Osteocyte (in vitro differentiated cells): ENCODE data around the gene TMEM123. TPM values are rescaled to one million over a fixed set of nuclear protein-coding genes. Genes with fewer than 3 reads are reported as not detected.

Experiments
- DNase-seq: peaks from one replicate; pipeline ENCODE4 v3.0.0; 2021; ENCODE audit warnings: mixed read lengths; ENCODE audit not compliant: unreplicated experiment; ENCODE audit errors: extremely low spot score
- H3K27ac Mint-ChIP-seq: one replicate; pipeline ENCODE4 v1.8.0; 2021; ENCODE audit warnings: mild to moderate bottlenecking, mixed read lengths; ENCODE audit not compliant: unreplicated experiment
- H3K27me3 Mint-ChIP-seq: one replicate; pipeline ENCODE4 v1.8.0; 2021; ENCODE audit warnings: mixed read lengths; ENCODE audit not compliant: unreplicated experiment
- H3K36me3 Mint-ChIP-seq: one replicate; pipeline ENCODE4 v1.8.0; 2021; ENCODE audit warnings: mixed read lengths; ENCODE audit not compliant: unreplicated experiment
- H3K4me1 Mint-ChIP-seq: one replicate; pipeline ENCODE4 v1.8.0; 2021; ENCODE audit warnings: mixed read lengths; ENCODE audit not compliant: unreplicated experiment
- H3K4me3 Mint-ChIP-seq: one replicate; pipeline ENCODE4 v1.8.0; 2021; ENCODE audit warnings: mild to moderate bottlenecking, moderate library complexity, mixed read lengths; ENCODE audit not compliant: unreplicated experiment
- H3K9me3 Mint-ChIP-seq: one replicate; pipeline ENCODE4 v1.8.0; 2021; ENCODE audit warnings: mixed read lengths; ENCODE audit not compliant: unreplicated experiment
- total RNA-seq: library from RNA; stranded (reverse); gene quantifications from 2 replicates; pipeline ENCODE4 v1.2.1, GENCODE V29; 2021
- TF ChIP-seq, protein P1 (sequence below): fragments of 200-600 bp; sonication (generic); IDR thresholded peaks from 2 replicates; pipeline ENCODE4 v1.5.0; 2021; ENCODE audit warnings: antibody characterized with exemption, mild to moderate bottlenecking, moderate library complexity

TMEM123 gene
- total RNA-seq, 1 donor from 2014 or later, result 250 TPM

DNA sequence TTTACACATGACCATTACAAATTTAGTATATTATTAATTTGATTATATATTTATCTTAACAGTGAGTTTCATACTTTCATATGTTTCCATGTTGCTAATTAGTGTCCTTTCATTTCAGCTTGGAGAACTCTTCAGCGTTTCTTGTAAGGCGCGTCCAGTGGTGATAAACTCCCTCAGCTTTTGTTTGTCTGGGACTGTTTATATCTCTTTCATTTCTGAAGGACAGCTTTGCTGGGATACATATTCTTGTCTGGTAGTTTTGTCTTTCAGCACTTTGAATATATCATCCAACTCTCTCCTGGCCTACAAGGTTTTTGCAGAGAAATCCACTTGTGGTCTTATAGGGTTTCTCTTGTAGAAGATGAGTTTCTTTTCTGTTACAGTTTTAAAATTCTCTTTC is 93.2 kb downstream of the TMEM123 start:
- no peak overlapping the region for H3K27ac Mint-ChIP-seq
- H3K4me3 Mint-ChIP-seq, result no peak overlapping the region
- no peak for DNase-seq
- no peaks in the 10 kb centered on the region for H3K9me3 Mint-ChIP-seq
- peaks cover 19% of the 10 kb centered on the region for H3K4me1 Mint-ChIP-seq
- peaks cover 52% of the 10 kb centered on the region for H3K36me3 Mint-ChIP-seq
- no peaks in the 10 kb centered on the region for H3K27me3 Mint-ChIP-seq
- TF ChIP-seq, protein P1, sequence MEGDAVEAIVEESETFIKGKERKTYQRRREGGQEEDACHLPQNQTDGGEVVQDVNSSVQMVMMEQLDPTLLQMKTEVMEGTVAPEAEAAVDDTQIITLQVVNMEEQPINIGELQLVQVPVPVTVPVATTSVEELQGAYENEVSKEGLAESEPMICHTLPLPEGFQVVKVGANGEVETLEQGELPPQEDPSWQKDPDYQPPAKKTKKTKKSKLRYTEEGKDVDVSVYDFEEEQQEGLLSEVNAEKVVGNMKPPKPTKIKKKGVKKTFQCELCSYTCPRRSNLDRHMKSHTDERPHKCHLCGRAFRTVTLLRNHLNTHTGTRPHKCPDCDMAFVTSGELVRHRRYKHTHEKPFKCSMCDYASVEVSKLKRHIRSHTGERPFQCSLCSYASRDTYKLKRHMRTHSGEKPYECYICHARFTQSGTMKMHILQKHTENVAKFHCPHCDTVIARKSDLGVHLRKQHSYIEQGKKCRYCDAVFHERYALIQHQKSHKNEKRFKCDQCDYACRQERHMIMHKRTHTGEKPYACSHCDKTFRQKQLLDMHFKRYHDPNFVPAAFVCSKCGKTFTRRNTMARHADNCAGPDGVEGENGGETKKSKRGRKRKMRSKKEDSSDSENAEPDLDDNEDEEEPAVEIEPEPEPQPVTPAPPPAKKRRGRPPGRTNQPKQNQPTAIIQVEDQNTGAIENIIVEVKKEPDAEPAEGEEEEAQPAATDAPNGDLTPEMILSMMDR, result no peak

DNA sequence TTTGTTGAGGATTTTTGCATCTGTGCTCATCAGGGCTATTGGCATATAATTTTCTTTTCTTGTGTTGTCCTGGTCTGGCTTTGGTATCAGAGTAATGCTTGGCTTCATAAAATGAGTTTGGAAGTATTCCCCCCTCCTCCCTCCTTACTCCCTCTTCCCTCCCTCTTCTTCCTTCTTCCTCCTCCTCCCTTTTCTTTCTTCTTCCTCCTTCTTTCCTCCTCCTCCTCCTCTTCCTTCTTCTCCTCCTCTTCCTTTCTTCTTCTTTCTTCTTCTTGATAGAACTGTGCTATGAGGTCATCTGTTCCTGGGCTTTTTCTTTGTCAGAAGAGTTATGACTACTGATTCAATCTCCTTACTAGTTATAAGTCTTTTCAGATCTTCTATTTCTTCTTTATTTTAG is 95.4 kb downstream of the TMEM123 start:
- no peaks in the 10 kb centered on the region for H3K9me3 Mint-ChIP-seq
- no peak for DNase-seq
- H3K27me3 Mint-ChIP-seq, result no peaks in the 10 kb centered on the region
- H3K27ac Mint-ChIP-seq, result peak overlapping the region; percentile 2
- no peak overlapping the region for H3K4me3 Mint-ChIP-seq
- TF ChIP-seq, protein P1, result no peak
- peaks cover 58% of the 10 kb centered on the region for H3K36me3 Mint-ChIP-seq
- peaks cover 19% of the 10 kb centered on the region for H3K4me1 Mint-ChIP-seq

DNA sequence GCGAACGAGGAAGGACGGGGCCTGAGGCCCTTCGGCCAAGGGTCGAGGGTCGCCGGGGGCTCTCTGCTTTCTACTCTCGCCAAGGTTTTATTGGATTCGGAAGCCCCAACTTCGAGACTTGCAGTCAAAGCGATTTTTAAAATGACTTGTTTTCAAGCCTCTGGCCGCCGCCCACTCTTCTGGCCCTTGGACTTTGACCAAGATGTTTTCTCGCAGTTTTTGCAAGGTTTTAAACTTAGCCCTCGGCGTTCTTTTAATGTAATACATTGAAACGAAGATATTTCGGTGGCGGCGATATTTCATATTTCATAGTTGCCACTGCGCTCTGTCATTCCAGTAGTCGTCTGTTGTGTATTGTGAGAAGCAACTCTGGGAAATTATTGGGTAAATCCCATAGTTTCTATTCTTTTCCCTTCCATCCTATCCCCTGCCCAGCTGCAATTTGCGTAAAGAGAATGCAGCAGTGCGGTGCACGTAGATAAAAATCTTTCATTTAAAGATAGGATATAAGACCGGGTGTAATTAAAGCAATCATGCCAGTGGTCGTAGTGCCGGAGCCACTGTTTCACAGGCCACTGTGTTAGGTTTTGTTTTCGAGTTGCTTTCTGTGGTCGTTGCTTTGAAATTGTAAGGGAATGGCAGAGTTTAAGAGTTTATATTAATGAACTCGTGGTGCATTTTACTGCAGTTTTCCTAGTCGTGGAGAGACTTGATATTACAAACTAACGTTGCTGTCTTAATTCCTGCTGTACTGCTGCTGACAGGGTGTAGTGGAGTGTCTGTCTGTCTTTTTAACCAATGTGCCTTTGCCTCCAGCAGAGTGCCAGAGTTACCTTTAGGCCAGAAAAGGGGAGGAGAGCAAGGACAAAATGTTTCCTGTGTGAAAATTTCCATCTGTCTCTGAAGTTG is 104.8 kb downstream of the TMEM123 start:
- no peak for DNase-seq
- peak overlapping the region; percentile 100 for H3K27ac Mint-ChIP-seq
- H3K27me3 Mint-ChIP-seq, result no peaks in the 10 kb centered on the region
- TF ChIP-seq, protein P1, result no peak
- H3K4me3 Mint-ChIP-seq, result peak overlapping the region; percentile 96
- H3K36me3 Mint-ChIP-seq, result peaks cover 7% of the 10 kb centered on the region
- no peaks in the 10 kb centered on the region for H3K9me3 Mint-ChIP-seq
- H3K4me1 Mint-ChIP-seq, result peaks cover 43% of the 10 kb centered on the region

DNA sequence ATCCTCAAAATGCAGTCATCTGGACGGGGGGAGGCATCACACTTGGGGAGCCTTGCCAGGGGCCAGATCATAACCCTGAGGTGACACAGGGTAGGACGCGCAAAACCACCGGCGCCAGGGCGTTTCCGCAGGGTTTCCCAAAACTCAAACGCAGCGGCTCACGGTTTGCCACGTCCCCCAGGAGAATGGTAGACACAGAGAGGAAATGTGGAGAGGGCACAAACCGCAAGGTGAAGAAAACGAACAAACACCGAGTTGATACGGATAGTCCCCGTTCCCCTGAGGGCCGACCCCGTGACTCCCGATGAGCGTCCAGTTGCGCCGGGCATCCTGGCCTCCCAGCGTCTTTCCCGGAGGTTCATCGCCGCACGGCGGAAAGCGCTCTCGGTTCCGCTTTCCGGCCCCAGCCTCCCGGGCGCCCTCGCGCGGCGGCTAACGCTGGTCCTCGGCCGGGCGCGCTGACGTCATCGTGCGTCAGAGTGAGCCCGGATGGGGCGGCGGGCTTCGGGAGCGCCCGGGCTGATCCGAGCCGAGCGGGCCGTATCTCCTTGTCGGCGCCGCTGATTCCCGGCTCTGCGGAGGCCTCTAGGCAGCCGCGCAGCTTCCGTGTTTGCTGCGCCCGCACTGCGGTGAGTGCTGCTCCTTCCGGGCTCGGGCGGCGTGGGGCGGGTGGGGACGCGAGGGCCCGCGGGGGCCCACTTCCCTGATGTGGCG is 105.7 kb downstream of the TMEM123 start, which contains the start of gene BIRC2:
Gene BIRC2, plus strand, starts transcription at position 467 of the 714 bp plus-strand sequence. CDS start 2,641 bp downstream, outside the sequence.
- TF ChIP-seq, protein P1, result peak; percentile 79
- Mint-ChIP-seq H3K9me3 (no peaks in the 10 kb centered on the region), H3K4me3 (peak within 1 kb of the TSS; percentile 96), H3K4me1 (peaks cover 45% of the 10 kb centered on the region), H3K27ac (peak within 1 kb of the TSS; percentile 100), H3K27me3 (no peaks in the 10 kb centered on the region), H3K36me3 (peaks cover 7% of the 10 kb centered on the region)
- peak; percentile 99 for DNase-seq

DNA sequence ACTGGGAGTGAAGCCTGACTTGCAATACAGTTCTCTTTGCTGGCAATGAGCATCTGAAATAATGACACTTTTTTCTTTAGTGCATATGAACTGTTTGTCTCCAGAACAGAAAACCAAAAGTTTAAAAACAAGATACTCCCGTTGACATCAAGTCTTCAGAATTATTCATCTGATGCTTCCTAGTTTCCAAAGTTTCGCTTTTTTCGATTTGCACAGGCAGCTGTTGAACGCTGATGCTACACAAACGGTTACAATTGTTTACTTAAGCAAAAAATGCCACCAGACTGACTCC is 106.2 kb downstream of the TMEM123 start:
- peaks cover 44% of the 10 kb centered on the region for H3K4me1 Mint-ChIP-seq
- TF ChIP-seq, protein P1, result no peak
- H3K27ac Mint-ChIP-seq, result peak overlapping the region; percentile 100
- DNase-seq, result no peak
- H3K36me3 Mint-ChIP-seq, result peaks cover 2% of the 10 kb centered on the region
- no peaks in the 10 kb centered on the region for H3K9me3 Mint-ChIP-seq
- peak overlapping the region; percentile 96 for H3K4me3 Mint-ChIP-seq
- H3K27me3 Mint-ChIP-seq, result no peaks in the 10 kb centered on the region
